Superior temporal gyrus (tissue), 1 donor: ENCODE data around the gene OBSCN.
"Not testable (repeated sequence)": the region's sequence is repeated elsewhere in the genome, so short reads cannot be mapped to it uniquely, and the experiment has no call there.

Experiments
- DNase-seq: peaks from one replicate; pipeline ENCODE4 v3.0.0-alpha.2; 2016; ENCODE audit errors: extremely low spot score

The OBSCN gene

DNA sequence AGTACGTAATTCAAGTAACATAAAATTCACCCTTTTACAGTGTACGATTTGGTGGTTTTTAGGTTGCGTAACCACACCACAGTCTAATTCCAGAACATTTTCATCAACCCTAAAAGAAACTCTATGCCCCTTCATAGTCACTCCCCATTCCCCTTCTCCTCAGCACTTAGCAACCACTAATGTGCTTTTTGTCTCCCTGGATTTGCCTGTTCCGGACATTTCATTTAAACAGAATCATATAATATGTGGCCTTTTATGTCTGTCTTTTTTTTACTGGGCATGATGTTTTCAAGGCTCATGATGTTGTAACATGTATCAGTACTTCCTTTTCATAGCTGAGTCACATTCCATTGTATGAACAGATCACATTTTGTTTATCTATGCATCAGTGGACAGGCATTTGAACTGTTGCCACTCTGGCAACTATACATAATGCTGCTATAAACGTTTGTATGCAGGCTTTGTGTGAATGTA lies 20.8 kb downstream of the OBSCN start:
- DNase-seq, result no peak

DNA sequence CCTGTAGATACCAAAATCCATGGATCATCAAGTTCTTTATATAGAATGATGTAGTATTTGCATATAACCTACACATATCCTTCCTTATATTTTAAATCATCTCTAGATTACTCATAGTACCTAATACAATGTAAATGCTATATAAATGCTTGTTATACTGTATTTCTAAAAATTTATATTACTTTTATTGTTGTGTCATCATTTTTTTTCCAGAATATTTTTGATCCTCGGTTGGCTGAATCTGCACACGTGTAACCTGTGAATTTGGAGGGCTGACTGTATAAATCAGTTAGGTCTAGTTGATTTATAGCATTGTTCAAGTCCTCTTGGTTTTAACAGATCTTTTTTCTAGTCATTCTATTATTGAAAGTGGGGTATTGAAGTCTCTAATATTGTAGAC lies 23.3 kb downstream of the OBSCN start:
- no peak for DNase-seq

- DNase-seq, result no peak
Measured at GRCh38 chr1:228233136-228233535, 25.3 kb downstream of the OBSCN start.

GRCh38 chr1:228234921-228235320 lies 27.1 kb downstream of the OBSCN start:
- no peak for DNase-seq

DNA sequence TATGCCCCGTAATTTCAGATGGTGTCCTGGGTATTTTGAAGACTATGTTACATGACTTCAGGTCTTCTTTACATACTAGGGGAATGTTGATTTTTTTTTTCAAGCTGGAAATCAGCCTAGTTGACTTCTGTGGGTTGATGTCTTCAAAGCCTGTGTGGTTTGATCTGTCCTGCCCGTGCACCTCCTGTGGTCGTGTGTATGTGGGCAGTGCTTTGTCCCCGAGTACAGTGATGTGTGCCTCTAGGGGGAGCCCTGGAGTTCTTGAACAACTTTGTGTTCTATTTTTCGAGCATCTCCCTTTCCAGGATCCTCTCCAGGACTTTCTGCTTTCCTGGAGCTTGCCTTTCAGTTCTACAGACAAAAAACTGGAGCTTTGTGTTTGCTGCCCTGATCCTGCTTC lies 28.9 kb downstream of the OBSCN start:
- DNase-seq, result no peak

DNA sequence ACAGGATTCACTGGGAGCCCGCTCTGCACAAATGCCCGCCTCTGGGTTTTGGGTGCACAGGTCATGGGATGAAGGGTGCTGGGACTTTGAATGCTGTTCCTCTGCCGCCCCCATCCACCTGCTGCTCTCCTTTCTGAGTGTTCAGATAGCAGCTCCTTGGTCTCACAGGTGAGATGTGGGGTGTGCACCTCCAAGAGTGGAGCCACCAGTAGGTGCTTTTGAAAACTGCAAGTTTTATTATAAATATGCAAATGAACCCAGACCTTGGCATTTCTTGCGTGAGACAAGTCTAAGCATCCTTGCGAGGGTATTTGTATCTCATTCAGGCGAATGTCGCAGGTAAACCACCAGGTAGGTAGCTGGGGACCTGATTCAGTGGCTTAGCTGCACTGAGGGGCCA lies 30.2 kb downstream of the OBSCN start:
- DNase-seq, result no peak

DNA sequence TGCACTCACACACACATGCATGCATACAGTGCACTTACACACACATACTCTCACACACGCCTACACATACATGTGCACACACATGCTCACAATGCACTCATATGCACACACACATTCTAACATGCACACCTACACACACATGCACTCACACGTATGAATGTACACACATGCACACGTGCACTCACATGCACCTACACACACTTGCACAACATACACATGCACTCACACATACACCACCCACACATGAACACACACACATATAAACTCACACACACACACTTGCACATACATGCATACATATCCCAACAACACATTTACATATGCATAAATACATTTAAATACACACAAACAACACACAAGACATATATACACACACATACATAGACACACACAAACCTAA lies 30.6 kb downstream of the OBSCN start:
- no peak for DNase-seq

DNA sequence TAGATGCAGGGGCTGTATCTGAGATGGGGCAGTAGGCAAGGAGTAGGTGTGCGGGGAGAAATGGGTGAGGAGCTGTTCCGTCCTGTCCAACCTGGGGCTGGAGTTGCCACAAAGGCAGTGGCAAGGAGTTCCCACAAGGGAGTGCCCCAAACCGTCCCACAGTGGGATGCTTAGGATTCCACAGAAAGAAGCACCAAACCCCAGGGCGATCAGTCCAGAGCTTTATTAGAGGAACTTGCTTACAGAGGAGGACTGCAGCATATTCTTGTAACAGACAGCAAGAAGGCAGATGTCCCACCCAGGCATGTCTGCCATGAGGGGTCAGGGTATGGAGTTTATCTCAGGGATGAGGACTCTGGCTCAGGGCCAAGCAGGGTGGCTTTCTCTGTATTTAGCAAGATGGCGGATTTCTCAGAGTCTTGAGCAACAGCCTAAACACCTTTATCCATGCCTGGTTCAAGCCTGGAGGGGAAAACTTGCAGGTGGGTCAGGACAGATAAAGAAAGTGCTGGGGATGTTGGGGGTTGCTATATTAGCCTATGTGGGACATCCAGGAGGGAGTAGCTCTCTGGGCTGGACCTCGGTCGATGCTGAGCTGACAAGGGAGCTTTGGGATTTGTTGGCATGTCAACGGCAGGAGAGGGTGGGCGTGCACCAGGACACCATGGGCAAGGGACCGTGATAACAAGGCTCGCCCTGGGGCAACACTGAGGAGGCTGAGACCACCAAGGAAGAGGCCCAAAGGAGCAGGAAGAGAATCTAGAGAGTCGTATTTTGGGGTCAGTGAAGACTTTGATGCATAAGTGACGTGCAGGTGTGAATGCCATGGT lies 32.8 kb downstream of the OBSCN start:
- no peak for DNase-seq

DNA sequence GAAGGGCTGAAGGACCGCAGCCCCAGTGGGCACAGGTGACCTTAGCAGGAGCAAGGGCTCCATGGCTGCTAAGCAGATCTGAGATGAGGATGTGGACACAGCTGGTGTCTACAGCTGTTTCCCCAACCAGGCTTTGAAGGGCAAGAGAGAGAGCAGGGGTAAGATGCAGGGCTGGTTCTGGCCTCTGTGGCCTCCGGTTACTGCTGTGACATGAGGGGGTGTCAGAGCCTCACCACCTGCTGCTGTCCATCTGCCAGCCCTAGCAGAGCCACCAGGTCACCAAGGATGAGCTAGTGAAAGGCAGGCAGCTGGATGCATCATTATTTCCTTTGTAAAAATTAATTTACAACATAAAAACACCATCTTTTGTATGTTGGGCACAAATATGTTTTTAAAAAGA lies 33.4 kb downstream of the OBSCN start:
- DNase-seq, result no peak

DNA sequence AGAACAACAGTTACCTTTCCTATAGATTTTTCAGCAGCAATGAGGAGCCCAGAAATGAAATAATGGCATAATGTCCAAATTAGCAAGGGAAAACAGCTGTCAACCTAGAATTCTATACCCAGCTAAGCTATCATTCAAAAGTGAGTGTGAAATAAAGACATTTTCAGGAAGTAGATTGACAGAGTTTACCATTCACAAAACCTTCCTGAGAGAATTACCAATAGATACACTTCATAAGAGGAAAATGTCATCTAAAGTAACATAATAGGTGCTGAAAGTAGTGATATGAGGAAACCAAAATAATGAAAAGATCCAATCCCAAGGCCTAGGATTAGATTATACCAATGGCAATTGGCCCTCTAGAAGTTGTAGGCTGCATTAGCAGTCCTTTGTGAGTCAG lies 34.6 kb downstream of the OBSCN start:
- no peak for DNase-seq

DNA sequence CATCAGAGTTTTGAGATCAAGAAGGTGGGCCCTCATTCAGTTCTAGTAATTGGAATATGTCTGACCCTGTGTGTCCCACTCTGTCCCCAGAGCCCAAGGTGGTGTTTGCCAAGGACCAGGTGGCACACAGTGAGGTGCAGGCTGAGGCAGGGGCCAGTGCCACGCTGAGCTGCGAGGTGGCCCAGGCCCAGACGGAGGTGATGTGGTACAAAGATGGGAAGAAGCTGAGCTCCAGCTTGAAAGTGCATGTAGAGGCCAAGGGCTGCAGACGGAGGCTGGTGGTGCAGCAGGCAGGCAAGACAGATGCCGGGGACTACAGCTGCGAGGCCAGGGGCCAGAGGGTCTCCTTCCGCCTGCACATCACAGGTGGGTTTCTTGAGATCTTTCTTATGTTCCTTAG lies 35.2 kb downstream of the OBSCN start:
- DNase-seq, result no peak

DNA sequence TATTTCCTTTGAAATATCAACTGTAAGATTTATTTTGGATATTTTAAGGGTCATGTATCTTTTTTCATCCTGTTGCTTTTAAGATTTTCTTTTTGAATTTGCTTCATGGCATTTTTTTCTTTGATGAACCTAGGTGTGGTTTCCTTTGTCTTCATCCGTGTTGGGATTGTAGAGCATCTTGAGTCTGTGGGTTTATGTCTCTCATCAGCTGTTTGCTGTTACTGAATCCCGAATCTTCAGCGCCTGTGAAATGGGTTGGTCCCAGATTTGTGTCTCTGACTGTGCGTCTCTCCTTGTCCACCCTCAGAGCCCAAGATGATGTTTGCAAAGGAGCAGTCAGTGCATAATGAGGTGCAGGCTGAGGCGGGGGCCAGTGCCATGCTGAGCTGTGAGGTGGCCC lies 36.1 kb downstream of the OBSCN start:
- not testable (repeated sequence) for DNase-seq

GRCh38 chr1:228245111-228245510 lies 37.3 kb downstream of the OBSCN start:
- no peak for DNase-seq

DNA sequence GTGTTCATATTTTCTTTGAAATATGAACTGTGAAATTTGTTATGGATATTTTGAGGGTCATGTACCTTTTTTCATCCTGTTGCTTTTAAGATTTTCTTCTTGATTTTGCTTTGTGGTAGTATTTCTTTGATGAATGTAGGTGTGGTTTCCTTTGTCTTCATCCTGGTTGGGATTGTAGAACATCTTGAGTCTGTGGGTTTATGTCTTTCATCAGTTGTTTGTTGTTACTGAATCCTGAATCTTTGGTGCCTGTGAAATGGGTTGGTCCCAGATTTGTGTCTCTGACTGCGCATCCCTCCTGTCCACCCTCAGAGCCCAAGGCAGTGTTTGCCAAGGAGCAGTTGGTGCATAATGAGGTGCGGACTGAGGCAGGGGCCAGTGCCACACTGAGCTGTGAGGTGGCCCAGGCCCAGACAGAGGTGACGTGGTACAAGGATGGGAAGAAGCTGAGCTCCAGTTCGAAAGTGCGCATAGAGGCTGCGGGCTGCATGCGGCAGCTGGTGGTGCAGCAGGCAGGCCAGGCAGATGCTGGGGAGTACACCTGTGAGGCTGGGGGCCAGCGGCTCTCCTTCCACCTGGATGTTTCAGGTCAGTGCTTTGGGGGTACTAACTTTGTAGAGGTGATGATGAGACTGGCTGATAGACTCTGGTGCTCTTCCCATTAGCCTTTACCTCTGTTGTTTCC lies 38.5 kb downstream of the OBSCN start:
- DNase-seq, result no peak

DNA sequence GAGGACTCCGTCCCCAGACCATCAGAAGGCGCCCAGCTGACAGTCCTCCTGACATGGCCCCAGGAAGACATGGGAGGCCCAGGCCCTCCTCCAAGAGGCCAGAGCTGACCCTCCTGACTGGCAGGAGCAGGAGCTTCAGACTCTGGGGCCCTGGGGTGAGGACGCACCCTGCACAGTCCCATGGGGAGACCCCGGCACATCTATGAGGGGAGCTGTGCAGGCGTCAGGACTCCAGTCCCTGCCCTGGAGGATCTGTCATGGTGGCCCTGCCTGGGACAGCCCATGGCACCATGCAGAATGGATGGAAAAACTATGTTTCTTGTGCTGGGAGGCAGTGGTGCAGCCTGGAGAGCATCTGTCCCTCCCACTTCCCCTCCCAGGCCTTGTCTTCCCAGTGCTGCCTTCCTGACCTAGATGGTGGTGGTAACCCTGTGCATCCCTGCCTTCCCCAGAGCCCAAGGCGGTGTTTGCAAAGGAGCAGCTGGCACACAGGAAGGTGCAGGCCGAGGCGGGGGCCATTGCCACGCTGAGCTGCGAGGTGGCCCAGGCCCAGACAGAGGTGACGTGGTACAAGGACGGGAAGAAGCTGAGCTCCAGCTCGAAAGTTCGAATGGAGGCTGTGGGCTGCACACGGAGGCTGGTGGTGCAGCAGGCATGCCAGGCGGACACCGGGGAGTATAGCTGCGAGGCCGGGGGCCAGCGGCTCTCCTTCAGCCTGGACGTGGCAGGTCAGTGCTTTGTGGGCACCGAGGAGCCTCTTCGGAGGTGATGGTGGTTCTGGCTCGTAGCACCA lies 41.9 kb downstream of the OBSCN start:
- no peak for DNase-seq

- DNase-seq, result not testable (repeated sequence)
Measured at GRCh38 chr1:228252476-228252875, 44.6 kb downstream of the OBSCN start.

GRCh38 chr1:228256626-228257375 lies 49.0 kb downstream of the OBSCN start:
- no peak for DNase-seq

DNA sequence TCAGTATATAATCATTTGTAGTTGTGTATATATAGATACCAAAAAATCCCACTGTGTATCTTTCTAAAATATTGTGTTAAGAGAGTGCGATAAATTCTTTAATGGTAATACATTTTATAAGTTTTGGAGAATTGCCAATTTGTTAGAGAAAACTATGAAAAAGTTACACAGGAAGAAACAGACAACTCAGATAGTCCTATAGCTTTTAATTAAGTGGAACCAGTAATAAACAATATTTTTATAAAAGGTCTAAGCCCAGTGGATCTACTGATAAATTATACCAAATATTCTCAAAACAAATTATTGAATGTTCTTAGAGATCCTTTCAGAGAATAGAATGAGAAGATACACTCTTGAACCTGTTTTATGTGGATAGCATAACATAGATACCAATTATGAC lies 50.6 kb downstream of the OBSCN start:
- no peak for DNase-seq

GRCh38 chr1:228259368-228259894 lies 51.6 kb downstream of the OBSCN start:
- DNase-seq, result no peak

GRCh38 chr1:228259951-228260350 lies 52.1 kb downstream of the OBSCN start:
- DNase-seq, result no peak

DNA sequence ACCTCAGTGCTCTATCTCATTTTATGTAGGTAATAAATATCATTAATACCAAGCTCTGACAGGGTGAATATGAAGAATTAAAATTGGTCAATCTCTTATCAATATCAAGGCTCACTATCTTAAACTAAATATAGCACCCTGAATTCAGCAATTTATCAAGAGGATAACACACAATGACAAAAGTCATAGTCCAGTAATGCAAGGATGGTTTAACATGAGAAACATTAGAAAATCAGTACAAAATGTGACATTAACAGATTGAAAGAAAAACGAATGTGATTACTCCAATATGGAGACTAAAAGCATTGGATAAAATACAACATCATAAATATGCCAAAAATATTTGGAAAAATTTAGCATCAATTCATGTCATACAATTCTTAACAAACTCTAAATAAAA lies 53.9 kb downstream of the OBSCN start:
- DNase-seq, result no peak
